HG03066 (cell line): ENCODE results near the gene ASAP2.
"Not testable (repeated sequence)": the region's sequence is repeated elsewhere in the genome, so short reads cannot be mapped to it uniquely, and the experiment has no call there.

Experiments used
- ATAC-seq: cut with Tn5 transposase; IDR thresholded peaks from one replicate; pipeline ENCODE4 v1.9.1; 2021; ENCODE audit warnings: low read depth; ENCODE audit not compliant: unreplicated experiment

The ASAP2 gene

DNA sequence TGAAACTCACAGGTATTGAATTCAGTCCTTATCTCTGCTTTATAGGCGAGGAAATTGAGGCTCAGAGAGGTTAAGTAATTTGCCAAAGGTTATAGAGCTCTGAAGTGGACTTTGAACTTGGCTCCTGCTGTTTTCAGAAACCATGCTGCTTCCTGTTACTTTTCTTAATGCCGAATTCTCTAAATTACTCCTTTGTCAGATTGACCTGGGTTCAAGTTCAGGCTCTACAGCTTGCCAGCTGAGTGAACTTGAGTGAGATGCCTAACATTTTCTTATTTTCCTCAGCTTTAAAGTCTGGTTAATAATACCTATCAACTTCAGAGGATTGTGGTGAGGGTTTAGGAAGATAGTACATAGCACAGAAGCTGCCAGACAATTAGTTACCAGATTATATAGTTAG lies 3.4 kb downstream of the ASAP2 start:
- no peak for ATAC-seq

DNA sequence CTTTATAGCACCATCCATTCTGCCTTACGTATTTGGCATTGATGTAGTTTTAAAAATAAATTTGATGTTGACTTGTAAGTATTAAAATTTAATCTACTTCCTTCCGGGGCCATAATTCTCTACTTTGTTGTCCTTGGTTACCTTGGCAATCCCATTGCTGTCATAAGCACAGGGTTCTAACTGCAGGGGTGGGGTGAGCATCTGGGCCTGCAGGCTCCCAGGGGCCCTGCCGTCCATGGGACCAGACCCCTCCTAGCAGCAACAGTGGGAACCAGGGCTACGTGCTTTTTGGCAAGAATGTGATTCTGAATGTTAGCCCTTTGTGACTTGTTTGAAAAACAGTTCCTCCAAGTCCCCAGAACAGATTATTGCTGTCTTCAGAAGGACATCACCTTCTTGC lies 4.9 kb downstream of the ASAP2 start:
- no peak for ATAC-seq

DNA sequence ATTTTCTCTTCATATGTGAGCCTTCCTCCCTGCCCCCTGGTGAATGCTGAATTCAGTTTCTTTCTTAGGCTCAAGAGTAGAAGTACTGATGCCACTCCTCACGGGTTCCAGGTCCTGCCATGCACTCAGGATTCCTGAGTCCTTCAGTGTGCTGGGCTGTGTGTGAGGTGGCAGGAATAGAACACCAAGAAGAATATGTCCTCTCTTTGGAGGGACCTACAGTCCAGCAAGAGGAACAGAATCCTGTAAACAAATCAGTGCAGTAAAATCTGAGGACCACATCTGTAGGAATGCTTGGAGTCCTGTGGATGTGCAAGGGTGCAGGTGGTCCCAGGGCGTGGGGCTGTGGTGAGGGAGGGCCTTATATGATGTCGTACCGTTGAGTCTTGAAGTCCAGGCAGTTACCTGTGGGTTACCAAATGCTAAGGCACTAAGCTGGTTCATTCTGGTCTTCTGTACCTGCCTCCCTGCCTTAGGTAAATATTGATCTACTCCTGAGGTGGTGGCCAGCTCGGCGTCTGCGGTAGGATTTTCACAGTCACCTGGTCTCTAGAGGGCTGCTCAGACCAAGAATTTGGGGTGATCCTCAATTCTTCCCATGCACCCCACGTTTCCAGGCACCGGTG lies 5.5 kb downstream of the ASAP2 start:
- ATAC-seq, result no peak

DNA sequence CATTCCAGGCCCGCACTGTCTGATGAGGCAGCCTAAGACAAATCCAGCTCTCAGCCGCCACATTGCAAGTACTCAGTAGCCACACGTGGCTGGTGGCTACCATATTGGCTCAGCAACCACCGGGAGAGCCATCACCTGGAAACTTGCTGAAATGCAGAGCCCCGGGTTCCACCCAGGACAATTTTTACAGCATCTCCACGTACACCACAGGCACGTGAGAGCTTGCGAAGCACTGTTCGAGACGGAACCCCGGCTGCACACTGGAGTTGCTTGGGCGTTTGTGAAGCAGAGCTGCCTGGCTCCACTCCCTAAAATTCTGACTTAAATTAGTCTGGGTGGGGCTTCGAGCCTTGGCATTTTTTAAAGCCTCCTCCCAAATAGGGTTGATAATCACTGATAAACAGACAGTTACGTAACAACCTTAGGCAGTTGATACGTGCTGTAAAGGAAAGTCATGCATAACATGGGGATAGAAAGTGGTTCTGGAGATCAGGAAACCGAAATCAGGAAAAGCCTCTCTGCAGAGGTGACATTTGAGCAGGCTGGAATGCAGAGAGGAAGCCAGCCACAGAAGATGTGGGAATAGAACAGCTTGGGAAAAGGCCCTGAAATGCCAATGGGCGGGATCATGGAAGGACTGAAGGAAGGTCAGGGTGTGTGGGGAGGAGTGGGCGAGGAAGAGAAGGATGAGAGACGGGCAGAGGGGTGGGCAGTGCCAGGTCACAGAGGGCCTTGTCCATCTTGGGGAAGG lies 6.2 kb downstream of the ASAP2 start:
- ATAC-seq, result no peak

DNA sequence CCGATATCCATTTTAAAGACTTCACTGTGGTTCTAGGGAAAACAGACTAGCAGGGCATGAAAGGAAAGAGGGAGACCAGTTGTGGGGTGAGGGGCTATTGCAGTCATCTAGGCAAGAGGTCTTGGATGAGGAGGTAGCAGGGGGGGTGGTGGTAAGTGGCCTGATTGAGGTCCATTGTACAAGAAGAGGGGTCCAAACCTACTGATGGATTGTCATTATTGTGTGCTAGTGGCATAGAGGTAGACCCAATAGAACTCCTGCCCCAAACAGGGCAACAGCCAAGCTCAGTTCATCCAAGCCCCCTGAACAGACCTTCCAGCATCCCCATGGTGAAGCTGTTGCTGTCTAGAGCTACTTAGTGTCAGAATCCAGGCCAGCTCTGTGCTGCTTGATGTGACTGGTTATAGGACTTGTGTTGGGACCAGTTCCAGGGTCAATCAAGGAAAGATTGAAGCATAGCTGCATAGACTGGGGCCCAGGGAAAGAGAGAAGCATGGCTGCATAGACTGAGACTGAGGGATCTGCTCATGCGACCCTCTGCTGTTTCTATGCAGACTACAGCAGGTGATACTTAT lies 7.0 kb downstream of the ASAP2 start:
- ATAC-seq, result no peak

DNA sequence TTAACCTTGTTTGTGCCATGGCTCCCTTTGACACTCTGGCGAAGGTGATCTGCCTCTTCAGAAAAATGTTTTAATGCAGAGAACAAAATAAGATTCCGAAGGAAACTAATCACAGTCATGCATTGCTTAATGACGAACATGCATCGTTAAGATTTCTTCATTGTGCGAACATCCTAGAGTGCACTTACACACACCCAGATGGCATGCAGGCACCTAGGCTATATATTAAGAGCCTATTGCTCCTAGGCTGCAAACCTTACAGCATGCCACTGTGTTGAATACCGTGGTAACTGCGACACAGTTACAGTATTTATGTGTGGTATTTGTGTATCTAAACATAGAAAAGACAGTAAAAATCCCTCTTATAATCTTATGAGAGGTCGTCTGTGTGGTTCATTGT lies 8.3 kb downstream of the ASAP2 start:
- no peak for ATAC-seq

DNA sequence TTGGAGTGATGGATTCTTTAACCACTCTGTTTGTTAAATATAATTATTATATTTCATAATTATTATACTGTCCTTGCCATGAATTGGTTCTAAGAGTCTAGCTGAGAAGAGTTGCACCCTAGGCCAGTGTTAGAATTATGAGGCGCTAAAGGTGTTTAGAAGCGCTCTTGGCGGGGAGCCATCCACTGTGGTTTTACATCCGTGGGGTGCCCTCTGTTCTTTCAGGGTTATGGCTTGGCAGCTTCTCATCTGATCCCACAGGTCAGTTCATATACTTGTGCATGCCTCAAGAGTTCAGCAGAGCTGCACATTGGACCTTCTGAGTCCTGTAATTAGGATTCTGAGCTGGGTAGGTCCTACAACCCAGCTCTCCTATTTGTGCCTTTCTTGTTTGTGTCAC lies 9.1 kb downstream of the ASAP2 start:
- ATAC-seq, result no peak

DNA sequence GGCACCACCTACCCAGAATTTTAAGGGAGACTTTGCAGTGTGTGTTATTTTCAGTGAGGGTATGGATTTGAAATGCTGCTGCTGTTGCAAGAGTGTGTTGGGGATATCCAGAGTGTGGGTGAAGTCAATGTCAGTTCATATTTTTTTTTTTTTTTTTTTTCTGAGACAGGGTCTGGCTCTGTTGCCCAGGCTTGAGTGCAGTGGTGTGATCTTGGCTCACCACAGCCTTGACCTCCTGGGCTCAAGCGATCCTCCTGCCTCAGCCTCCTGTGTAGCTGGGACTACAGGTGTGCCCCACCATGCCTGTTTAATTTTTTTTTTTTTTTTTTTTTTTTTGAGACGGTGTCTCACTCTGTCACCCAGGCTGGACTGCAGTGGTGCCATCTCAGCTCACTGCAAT lies 9.5 kb downstream of the ASAP2 start:
- not testable (repeated sequence) for ATAC-seq

DNA sequence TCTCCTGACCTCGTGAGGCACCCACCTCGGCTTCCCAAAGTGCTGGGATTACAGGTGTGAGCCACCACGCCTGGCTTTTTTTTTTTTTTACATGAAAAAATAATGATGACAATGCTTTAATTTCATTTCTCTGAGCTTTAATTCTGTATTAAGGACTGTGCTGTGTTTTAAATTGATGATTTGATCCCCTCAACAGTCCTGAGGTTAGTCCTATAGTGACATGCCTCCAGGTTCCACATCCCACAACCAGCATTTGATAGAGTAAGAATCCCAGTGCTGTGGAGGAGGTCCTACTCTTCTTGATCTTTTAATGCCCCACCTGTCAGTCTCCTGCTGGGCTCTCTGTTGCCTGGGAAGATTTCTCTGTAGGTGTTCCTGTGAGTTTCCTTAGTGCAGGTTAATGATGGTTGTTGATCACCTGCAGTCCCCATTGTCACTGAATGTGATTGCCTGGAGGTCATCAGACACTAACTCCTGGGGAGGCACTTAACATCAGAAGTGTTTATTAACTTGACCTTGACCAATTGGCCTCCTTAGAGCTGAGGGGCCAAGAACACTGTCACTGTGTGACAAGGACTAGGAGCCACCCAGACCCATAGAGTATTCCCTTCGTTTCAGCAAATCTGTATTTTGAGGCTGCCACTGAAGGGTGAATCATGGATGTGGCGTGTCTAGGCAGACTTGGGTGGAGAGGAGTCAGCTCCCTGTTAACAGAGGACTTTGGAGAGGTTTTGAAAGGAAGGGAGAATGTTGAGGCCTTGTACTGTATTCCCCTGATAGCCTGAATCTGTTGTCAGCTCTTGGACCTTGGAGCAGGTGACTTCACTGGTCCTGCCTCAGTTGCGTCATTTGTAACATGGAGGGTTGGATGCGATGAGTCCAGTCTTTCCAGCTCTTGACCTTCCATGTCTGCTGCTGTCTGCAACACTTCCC lies 11.5 kb downstream of the ASAP2 start:
- no peak for ATAC-seq

DNA sequence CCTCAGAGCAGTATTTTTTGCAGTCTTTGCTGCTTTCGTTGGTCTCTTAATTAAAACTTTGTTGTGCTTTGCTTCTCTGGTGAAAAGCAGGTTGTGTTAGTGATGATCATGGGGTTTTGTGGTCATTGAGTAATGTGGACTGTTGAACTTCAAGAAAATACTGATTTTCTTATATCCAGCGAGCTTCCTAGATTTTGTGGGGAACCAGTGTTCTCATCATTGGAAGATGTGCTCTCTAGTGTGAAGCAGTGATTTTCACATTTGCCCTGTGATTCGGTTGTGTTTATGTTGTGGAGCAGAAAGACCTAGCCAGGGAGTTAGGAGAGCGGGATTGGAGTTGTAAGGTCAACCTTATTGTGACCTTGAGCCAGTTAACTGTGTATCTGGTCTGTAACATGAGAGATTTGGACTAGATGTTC lies 12.4 kb downstream of the ASAP2 start:
- ATAC-seq, result no peak

DNA sequence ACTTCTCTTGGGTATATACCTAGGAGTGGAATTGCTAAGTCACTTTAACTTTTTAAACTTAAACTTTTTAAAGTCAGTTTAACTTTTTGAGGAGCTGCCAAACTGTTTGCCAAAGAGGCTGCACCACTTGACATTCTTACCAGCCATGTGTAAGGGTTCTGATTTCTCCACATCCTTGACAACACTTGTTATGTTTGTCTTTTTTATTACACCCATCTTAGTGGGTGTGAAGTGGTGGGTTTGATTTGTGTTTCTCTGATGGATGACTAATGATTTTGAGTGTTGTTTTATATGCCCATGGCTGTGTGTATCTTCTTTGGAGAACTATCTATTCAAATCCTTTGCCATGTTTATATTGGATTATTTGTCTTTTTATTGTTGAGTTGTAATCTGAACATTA lies 13.6 kb downstream of the ASAP2 start:
- ATAC-seq, result no peak

DNA sequence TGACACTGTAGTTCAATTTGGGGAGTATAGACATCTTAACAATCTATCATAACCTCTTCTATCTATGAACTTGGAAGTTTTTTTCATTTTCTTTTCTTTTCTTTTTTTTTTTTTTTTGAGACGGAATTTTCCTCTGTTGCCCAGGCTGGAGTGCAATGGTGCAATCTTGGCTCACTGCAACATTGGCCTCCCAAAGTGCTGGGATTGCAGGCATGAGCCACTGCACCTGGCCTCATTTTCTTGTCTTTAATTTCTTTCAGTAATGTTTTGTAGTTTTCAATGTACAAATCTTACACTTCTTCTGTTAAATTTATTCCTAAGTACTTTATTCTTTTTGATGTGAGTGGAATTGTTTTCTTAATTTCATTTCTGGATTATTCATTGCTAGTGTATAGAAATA lies 14.6 kb downstream of the ASAP2 start:
- no peak for ATAC-seq

DNA sequence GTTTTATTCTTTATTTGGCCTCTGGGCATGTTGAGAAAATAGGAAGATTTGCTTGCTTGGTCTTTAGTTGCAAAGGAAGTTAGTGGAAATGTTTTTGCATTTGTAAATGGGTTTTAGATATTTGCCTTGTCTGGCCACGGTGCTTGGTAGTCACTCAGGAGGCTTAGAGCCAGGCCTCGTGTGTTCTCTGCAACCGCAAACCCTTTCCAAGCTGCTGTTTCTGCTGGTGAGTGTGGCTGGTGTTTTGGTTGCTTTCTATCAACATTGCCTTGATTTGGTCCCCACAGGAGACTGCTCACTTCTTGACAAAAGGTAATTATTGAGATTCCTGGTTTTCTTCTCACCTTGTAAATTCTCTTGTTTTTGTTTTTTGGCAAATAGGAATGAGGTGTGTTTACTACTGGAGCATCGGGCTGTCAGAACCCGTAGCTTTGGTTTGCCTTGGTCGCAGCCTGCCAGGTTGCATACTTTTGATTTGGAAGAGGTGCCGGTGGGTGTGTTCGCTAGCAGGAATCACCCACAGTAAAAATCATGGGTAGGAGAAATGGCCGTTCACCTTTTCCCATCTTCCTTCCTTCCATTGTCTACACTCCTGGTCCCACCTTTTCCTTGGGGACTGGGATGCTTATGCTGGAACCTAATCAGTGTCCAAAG lies 15.8 kb downstream of the ASAP2 start:
- no peak for ATAC-seq

DNA sequence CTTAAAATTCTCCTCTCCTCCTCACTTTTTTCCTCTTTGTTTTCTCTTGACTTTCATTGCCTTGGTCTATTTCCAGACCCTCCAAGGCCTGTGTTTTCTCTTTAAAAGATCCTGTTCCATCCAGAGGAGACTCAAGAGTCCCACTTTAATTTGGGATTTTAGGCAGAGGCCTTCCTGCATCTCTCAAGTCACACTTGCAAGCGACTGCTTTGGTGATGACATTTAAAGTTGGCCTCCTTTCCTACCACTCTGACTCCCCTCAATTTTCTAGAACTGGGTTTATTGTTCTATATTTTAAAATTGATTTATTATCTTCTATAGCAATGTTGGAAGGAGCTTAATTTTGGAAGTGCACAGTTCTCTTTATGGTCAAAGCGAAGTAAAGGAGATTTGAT lies 16.3 kb downstream of the ASAP2 start:
- ATAC-seq, result no peak

DNA sequence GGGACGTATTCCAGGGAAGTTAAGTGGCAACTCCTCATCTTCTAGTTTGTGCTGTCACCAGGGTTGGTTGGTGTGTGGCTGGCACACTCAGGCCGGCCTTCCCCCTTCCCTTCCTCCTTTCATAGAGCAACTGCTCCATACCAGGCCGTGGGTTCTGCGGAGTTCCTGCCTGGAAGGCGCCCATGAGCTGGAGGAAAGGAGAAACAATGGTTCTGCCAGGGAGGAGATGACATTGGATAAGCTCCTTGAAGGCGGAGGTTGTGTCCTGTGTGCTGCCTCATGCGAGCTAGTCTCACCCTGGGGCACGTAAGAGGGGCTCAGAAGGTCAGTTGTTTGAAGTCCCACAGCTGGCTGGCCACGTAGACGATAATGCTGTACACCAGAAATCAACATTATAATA lies 19.2 kb downstream of the ASAP2 start:
- ATAC-seq, result no peak

DNA sequence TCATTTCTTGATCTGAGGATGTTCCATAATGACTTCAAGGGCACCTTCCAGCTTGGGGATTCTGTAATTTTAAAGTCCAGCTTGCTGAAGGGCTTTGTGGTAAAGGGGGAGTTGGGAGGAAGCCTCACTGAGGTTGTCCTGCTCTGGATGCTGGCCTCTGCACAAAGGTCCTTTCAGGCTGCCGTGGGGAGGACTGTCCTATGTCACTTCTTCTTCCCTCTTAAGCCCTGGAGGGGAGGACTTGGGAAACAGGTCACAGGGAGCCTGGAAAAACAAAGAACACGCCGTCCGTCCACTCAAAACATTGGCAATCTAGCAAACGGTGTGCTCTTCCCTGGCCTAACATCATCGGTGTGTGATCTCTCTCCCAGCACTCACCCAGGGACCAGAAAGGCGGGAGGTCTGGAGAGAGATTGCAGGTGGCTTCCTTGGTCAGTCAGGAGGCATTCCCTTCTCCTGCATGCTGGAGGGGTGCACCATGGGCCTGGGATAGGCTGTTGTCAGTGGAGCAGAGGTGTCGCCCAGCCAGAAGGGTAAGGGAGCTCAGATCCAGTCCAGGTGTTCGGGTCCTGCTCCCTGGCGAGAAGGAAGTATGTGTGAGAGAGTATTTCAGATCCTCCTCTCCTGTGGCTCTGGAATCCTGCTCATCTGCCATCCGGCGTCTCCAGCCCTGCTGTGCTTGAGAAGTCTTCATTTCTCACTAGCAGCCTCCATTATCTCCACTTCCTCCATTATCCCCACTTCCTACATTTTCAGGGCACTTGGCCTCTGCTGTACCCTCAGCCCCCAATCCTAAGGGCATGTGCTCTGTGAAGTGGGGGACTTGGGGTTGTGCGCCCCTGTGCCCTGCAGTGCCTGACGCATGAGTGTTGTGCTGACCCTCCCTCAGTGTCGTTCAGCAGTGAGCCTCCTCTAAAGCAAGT lies 20.1 kb downstream of the ASAP2 start:
- no peak for ATAC-seq

DNA sequence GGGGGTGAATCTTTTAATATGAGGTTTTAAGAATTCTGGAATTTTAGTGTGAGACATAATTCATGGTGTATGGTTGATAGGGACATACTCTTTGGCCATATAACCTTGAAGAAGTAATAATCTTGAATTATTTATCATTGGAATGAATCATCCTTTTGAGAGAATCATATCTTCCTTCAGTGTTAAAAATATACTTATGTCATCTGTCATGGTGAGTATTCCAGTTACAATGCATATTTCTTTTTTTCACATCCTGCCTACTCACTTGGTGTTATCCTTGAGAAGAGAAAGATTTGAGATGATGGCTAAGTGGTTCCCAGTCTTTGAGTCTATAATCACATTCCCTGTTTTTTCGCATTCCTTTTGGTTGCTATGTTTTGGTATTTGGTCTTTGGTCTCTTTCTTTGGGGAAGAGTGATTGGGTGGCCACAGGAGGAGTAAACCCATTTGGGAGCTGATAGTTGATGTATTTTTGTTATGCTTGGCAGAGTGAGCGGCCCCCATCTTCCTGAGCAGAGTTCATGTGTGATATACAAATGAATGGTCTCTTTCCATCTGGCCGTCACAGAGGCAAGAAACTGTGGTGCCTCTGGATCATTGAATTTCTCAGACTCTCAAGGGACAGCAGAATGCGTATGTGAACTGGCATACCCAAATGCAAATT lies 21.6 kb downstream of the ASAP2 start:
- no peak for ATAC-seq

DNA sequence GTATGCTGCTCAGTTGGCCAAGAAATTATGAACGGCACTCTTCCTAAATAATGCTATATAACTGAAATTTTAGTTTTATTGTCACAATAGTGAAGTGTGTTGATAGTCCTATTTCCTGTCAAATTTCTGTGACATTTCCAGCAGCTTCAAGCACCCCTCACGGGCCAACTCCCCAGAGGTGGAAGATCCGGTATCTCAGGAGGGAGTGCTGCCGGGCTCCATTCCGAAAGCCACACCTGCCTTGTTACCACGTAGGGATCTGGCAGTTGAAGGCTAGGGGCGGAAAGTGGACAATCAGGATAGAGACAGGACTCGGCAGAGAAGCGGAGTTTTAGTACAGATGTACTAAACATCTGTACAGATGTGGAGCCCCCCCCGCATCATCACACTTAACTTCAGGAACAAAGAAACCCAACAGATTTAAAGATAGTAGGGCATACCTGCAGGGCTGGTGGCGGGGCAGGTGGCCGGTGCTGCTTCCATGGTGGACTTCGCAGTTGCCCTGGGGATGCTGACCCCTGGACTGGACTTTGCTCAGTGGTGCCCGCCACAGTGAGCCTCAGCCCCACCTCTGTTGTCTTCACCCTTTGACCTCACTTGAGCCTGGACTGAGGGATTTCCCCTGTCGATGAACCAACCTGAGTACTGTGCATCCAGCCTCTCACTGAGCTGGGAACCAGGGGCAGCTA lies 22.3 kb downstream of the ASAP2 start:
- ATAC-seq, result no peak

DNA sequence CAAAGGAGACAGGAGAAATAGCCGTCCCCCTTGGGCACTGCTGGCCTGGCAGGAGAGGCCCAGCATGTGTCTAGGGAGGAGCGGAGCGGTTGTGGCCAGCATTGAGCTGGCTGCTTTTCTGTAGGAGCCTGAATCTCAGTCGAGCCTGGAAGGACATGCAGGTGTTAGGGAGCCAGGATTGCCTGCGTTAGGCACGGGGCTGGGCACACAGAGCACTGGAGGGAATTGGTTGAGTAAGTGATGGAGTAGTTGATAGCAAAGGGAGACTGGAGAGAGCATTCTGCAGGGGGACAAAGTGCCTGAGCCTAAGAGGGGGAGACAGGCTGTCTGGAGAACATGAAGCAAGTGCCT lies 22.8 kb downstream of the ASAP2 start:
- no peak for ATAC-seq
